Duodenal mucosa (tissue), 2 donors: ENCODE data around the gene SGTB.
"Not testable (repeated sequence)": the region's sequence is repeated elsewhere in the genome, so short reads cannot be mapped to it uniquely, and the experiment has no call there.

Experiments used
- H3K27ac ChIP-seq: one replicate; pipeline ENCODE4 v1.7.0; 2013; ENCODE audit warnings: low read depth, low read length
- H3K27me3 ChIP-seq, 2 donors: one replicate each; pipeline ENCODE4 v1.7.0; 2013; ENCODE audit warnings: low read length in 2 of 2, control low read depth in 1 of 2; ENCODE audit not compliant: insufficient read depth in 2 of 2, control insufficient read depth in 1 of 2
- H3K36me3 ChIP-seq, 2 donors: one replicate each; pipeline ENCODE4 v1.7.0; 2013; ENCODE audit warnings: low read length in 2 of 2, control low read depth in 1 of 2; ENCODE audit not compliant: insufficient read depth in 2 of 2, control insufficient read depth in 1 of 2
- H3K4me1 ChIP-seq, 2 donors: one replicate each; pipeline ENCODE4 v1.7.0; 2013; ENCODE audit warnings: low read length in 2 of 2, control low read depth in 1 of 2; ENCODE audit not compliant: insufficient read depth in 2 of 2, control insufficient read depth in 1 of 2
- H3K4me3 ChIP-seq, 2 donors: one replicate each; pipeline ENCODE4 v1.7.0; 2013; ENCODE audit warnings: low read length in 2 of 2, low read depth in 1 of 2
- H3K9ac ChIP-seq, 2 donors: one replicate each; pipeline ENCODE4 v1.7.0; 2013; ENCODE audit warnings: low read length in 2 of 2, low read depth in 1 of 2
- H3K9me3 ChIP-seq, 2 donors: one replicate each; pipeline ENCODE4 v1.7.0; 2013; ENCODE audit warnings: low read length in 2 of 2, control low read depth in 1 of 2; ENCODE audit not compliant: control insufficient read depth in 1 of 2

The SGTB gene

GRCh38 chr5:65736011-65736410 is 14.1 kb upstream of the SGTB start:
- H3K4me3 ChIP-seq = no peak overlapping the region
- no peaks in the 10 kb centered on the region for H3K36me3 ChIP-seq
- H3K27ac ChIP-seq = no peak overlapping the region
- no peak overlapping the region for H3K9ac ChIP-seq
- H3K9me3 ChIP-seq = no peaks in the 10 kb centered on the region
- no peaks in the 10 kb centered on the region for H3K27me3 ChIP-seq
- no peaks in the 10 kb centered on the region for H3K4me1 ChIP-seq

DNA sequence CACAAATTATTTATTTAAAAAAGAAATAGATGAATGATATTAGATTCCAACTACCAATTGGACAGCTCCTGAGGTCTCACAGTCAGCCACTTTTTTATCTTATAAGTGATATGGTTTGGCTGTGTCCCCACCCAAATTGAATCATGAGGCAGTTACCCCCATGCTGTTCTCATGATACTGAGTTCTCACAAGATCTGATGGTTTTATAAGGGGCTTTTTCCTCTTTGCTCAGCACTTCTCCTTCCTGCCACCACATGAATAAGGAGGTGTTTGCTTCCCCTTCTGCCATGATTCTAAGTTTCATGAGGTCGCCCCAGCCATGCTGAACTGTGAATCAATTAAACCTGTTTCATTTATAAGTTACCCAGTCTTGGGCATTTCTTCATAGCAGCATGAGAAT is 13.0 kb upstream of the SGTB start:
- H3K9ac ChIP-seq = no peak overlapping the region
- H3K36me3 ChIP-seq = no peaks in the 10 kb centered on the region
- H3K27ac ChIP-seq = no peak overlapping the region
- no peaks in the 10 kb centered on the region for H3K4me1 ChIP-seq
- no peak overlapping the region for H3K4me3 ChIP-seq
- no peaks in the 10 kb centered on the region for H3K9me3 ChIP-seq
- no peaks in the 10 kb centered on the region for H3K27me3 ChIP-seq

DNA sequence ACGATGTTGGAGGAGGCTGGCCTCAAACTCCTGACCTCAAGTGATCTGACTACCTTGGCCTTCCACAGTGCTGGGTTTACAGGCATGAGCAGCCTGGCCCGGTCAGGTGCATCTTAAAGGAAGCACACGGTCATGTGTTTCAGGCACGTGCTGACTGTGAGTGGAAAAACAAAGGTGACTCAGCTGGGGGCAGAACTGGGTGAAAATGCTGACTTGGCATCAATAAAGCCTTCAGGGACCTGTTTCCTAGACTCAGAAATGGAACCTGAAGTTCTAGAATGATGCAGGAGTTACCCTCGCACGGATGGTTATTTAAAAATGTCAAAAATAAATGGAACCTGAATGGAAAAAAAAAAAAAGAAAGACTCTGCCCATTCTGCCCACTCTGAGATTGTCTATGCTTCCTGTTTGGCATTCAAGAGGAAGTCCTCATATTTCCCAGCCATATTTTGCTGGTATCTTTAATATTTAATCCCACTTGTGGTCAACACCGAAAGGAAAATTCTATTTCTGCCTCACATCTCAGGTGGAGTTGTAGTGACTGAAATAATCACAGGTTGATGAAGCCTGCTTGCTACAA is 12.4 kb upstream of the SGTB start:
- H3K27me3 ChIP-seq, H3K36me3 ChIP-seq, H3K9me3 ChIP-seq, H3K4me1 ChIP-seq, H3K4me3 ChIP-seq, H3K9ac ChIP-seq, H3K27ac ChIP-seq: not testable (repeated sequence)

DNA sequence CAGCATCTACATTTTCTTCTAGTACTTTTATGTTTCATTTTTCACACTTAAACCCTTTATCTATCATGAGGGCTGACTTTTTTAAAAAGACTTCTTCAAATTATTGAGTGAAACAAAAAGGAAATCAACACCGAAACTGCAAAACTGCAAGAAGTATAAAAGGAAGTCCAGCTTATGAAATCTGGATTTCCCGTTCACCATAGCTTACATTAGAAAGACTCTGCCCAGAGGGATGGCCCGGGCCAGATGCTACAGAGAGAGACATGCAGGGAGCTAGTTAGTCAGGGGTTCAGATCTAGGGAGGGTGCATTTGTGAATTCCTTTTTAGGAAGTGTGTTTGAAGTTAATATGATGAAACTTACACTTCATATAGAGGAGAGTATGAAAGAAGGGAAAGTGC is 10.1 kb upstream of the SGTB start:
- not testable (repeated sequence) for H3K4me1 ChIP-seq, H3K4me3 ChIP-seq, H3K9me3 ChIP-seq, H3K27me3 ChIP-seq, H3K36me3 ChIP-seq, H3K27ac ChIP-seq, H3K9ac ChIP-seq

GRCh38 chr5:65730910-65731309 is 9.0 kb upstream of the SGTB start:
- Histone ChIP-seq H3K4me3 (no peak overlapping the region), H3K27ac (no peak overlapping the region), H3K36me3 (no peaks in the 10 kb centered on the region), H3K9ac (no peak overlapping the region), H3K9me3 (no peaks in the 10 kb centered on the region), H3K4me1 (no peaks in the 10 kb centered on the region), H3K27me3 (no peaks in the 10 kb centered on the region)

GRCh38 chr5:65728218-65728617 is 6.3 kb upstream of the SGTB start:
- H3K9me3 ChIP-seq = no peaks in the 10 kb centered on the region
- H3K9ac ChIP-seq = no peak overlapping the region
- H3K27me3 ChIP-seq = no peaks in the 10 kb centered on the region
- no peak overlapping the region for H3K27ac ChIP-seq
- no peak overlapping the region for H3K4me3 ChIP-seq
- H3K36me3 ChIP-seq = no peaks in the 10 kb centered on the region
- peaks cover 0 to 1% of the 10 kb centered on the region in 2 donors for H3K4me1 ChIP-seq

DNA sequence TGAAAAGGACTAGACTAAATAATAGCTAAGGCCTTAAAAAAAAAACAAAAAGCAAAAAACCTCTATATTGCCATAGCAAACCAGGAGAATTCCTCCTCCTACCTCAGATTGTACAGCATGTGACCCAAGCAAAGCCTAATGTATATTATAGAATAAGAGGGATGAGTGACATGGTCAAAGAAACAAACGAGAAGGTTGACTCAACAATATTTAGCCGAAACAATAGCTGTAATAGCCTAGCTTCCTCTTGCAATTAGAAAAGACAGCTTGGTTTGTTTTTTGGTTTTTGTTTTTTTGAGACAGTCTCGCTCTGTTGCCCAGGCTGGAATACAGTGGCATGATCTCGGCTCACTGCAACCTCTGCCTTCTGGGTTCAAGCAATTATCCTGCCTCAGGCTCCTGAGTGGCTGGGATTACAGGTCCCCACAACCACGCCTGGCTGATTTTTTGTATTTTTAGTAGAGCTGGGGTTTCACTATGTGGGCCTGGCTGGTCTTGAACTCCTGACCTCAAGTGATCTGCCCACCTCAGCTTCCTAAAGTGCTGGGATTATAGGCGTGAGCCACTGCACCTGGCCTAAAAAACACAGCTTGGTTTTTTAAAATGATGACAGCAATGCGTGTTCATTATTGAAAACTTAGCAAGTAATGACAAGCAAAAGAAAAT is 5.7 kb upstream of the SGTB start:
- H3K36me3 ChIP-seq = no peaks in the 10 kb centered on the region
- no peak overlapping the region for H3K27ac ChIP-seq
- H3K4me3 ChIP-seq = no peak overlapping the region

GRCh38 chr5:65722575-65723403 is 880 bp upstream of the SGTB start:
- Histone ChIP-seq H3K9me3 (no peaks in the 10 kb centered on the region), H3K27me3 (no peaks in the 10 kb centered on the region), H3K4me3 (peak overlapping the region; percentile 79 to 83), H3K27ac (no peak overlapping the region), H3K36me3 (no peaks in the 10 kb centered on the region), H3K4me1 (peaks cover 12 to 16% of the 10 kb centered on the region in 2 donors), H3K9ac (peak overlapping the region; percentile 38 to 53)

More for the DNA sequence above, 5.7 kb upstream of the SGTB start:
- H3K9me3 ChIP-seq = no peaks in the 10 kb centered on the region
- H3K27me3 ChIP-seq = no peaks in the 10 kb centered on the region
- no peak overlapping the region for H3K9ac ChIP-seq
- H3K4me1 ChIP-seq = peaks cover 3 to 7% of the 10 kb centered on the region in 2 donors

GRCh38 chr5:65721050-65721719 is 724 bp downstream of the SGTB start:
- Histone ChIP-seq H3K36me3 (no peaks in the 10 kb centered on the region), H3K27me3 (no peaks in the 10 kb centered on the region), H3K27ac (no peak overlapping the region), H3K9me3 (no peaks in the 10 kb centered on the region), H3K9ac (peak overlapping the region; percentile 71 to 79), H3K4me3 (peak overlapping the region; percentile 84 to 96), H3K4me1 (peaks cover 12 to 16% of the 10 kb centered on the region in 2 donors)
